Mucosa of descending colon (tissue), 3 donors: ENCODE measurements around the gene CHERP. TPM values are rescaled to one million over a fixed set of nuclear protein-coding genes. Genes with fewer than 3 reads are reported as not detected.
"Not testable (repeated sequence)": the region's sequence is repeated elsewhere in the genome, so short reads cannot be mapped to it uniquely, and the experiment has no call there.

ENCODE experiments used
- ATAC-seq: fragments of 200-7000 bp; cut with Tn5 transposase; one replicate; pipeline ENCODE4 v1.9.1; 2020; ENCODE audit warnings: mild to moderate bottlenecking, moderate library complexity
- DNase-seq, 3 donors: peaks; one replicate each; pipeline ENCODE4 v3.0.0-alpha.2; 2020
- H3K36me3 ChIP-seq: fragments of 200-600 bp; one replicate; pipeline ENCODE4 v1.8.0; 2021; ENCODE audit warnings: low read depth, mild to moderate bottlenecking
- H3K4me1 ChIP-seq: fragments of 200-600 bp; one replicate; pipeline ENCODE4 v1.8.0; 2021; ENCODE audit warnings: low read depth, mild to moderate bottlenecking
- H3K4me3 ChIP-seq: fragments of 200-600 bp; one replicate; pipeline ENCODE4 v1.8.0; 2021; ENCODE audit warnings: mild to moderate bottlenecking
- H3K9me3 ChIP-seq: fragments of 200-600 bp; one replicate; pipeline ENCODE4 v1.8.0; 2021; ENCODE audit warnings: mild to moderate bottlenecking
- intact Hi-C, 2 donors: fragments of 100-400 bp; cut with DNase I in 1 of 2; cut with micrococcal nuclease in 1 of 2; formaldehyde crosslinking; loops; one replicate each; pipeline versions ENCODE4 v1.11.0 to v1.11.1; 2022; cut with DNase I, micrococcal nuclease
- total RNA-seq, 3 donors: library from RNA; stranded (reverse); fragmentation: NEBNext Ultra II Directional in 2 of 3; extraction: Animal tissue kit (Norgen Biotek cat#: 25700) in 2 of 3; gene quantifications; one replicate each; pipeline versions ENCODE4 v1.2.1 to v1.2.4, GENCODE V29; 2021 to 2023
- TF ChIP-seq, protein P1 (sequence below): fragments of 200-600 bp; IDR thresholded peaks from one replicate; pipeline ENCODE4 v1.8.0; 2022; ENCODE audit warnings: antibody characterized with exemption, mild to moderate bottlenecking
- donor health status: DM: no; HTN: no; CAD: no; lungs with moderate emphysema.
- donor health status: DM: no; HTN: no; CAD: no.
- donor health status: DM: no; HTN: yes; CAD: no.

Gene CHERP
- total RNA-seq, 3 donors from 2014 or later: 36.3 to 43.0 (median 38.8) TPM

DNA sequence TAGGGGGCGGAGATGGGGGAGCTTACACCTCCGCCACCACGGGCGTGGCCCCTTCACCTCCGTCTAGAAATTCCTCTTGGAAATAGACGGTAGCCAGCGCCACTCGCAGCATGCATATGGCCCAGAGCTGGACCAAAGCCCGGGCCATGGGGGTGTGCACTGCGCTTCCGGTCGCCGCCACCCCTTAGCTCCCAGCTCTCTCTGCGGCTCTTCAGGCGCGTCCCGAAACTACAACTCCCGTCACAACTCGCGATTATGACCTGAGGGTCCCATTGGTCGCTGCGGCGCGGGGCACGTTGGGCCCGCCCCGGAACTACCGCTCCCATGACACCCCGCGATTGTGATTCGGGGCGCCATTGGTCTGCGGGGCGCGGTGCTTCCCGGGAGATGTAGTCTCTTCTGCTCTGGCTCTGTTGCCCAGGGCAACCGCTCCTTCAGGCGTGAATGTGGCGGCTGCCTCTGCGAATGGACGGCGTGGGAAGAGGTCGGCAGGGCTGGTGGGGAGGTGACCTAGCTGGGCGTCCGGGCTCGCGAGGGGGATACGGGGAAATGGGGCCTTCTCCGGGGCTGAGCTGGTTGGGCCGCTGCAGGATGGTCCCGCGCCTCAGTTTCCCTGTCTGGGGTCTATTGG, 46.1 kb downstream of the CHERP start, which contains the start of the genes C19orf44 and CALR3:
C19orf44 (plus strand) TSS at position 413 of the 631 bp plus-strand sequence. CDS start 4,399 bp downstream, outside the sequence.
CALR3 (minus strand) TSS at position 186 of the 631 bp plus-strand sequence; CDS start at position 148, 38 bp downstream.
- TF ChIP-seq, protein P1, sequence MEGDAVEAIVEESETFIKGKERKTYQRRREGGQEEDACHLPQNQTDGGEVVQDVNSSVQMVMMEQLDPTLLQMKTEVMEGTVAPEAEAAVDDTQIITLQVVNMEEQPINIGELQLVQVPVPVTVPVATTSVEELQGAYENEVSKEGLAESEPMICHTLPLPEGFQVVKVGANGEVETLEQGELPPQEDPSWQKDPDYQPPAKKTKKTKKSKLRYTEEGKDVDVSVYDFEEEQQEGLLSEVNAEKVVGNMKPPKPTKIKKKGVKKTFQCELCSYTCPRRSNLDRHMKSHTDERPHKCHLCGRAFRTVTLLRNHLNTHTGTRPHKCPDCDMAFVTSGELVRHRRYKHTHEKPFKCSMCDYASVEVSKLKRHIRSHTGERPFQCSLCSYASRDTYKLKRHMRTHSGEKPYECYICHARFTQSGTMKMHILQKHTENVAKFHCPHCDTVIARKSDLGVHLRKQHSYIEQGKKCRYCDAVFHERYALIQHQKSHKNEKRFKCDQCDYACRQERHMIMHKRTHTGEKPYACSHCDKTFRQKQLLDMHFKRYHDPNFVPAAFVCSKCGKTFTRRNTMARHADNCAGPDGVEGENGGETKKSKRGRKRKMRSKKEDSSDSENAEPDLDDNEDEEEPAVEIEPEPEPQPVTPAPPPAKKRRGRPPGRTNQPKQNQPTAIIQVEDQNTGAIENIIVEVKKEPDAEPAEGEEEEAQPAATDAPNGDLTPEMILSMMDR: no peak
- peak within 1 kb of the TSS; percentile 26 for H3K4me3 ChIP-seq
- intact Hi-C loops: no loop called here

DNA sequence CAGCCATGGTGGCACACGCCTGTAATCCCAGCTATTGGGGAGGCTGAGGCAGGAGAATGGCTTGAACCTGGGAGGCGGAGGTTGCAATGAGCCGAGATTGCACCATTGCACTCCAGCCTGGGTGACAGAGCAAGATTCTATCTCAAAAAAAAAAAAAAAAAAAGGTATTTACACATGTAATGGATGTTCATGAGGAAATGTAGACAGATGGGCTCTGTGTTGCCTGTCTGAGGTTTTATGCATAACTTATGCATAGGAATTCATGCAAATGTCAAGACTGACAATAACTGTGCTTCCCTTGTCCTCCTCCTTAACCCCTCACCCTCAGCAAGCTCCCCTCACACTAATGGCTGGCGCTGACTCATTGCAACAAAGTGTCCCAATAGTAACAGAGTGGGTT, 55.8 kb downstream of the CHERP start:
- H3K4me3 ChIP-seq, intact Hi-C loops, ATAC-seq, DNase-seq, H3K4me1 ChIP-seq, H3K9me3 ChIP-seq, H3K36me3 ChIP-seq: not testable (repeated sequence)

More for the DNA sequence above, 46.1 kb downstream of the CHERP start, which contains the start of the genes C19orf44 and CALR3:
- H3K4me1 ChIP-seq: peaks cover 6% of the 10 kb centered on the region
- ATAC-seq (peak; percentile 98), DNase-seq (peak; percentile 98 to 99 (median 99))
- peaks cover 4% of the 10 kb centered on the region for H3K36me3 ChIP-seq
- no peaks in the 10 kb centered on the region for H3K9me3 ChIP-seq

DNA sequence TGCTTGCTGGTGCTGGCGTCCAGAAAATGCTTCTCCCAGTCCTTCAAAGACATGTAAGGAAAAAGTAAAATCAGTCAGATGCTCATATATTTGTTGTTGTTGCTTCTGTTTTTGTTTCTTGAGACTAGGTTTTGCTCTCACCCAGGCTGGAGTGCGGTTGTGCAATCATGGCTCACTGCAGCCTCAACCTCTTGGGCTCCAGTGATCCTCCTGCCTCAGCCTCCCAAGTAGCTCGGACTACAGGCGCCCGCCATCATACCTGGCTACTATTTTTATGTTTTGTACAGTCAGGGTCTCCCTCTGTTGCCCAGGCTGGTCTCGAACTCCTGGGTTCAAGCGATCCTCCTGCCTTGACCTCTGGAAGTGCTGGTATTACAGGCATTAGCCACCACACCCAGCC, 59.5 kb downstream of the CHERP start:
- DNase-seq (no peak), ATAC-seq (no peak)
- Histone ChIP-seq H3K9me3 (no peaks in the 10 kb centered on the region), H3K4me3 (no peak overlapping the region), H3K4me1 (no peaks in the 10 kb centered on the region), H3K36me3 (no peaks in the 10 kb centered on the region)
- TF ChIP-seq, protein P1: no peak
- intact Hi-C loops: no loop called here

DNA sequence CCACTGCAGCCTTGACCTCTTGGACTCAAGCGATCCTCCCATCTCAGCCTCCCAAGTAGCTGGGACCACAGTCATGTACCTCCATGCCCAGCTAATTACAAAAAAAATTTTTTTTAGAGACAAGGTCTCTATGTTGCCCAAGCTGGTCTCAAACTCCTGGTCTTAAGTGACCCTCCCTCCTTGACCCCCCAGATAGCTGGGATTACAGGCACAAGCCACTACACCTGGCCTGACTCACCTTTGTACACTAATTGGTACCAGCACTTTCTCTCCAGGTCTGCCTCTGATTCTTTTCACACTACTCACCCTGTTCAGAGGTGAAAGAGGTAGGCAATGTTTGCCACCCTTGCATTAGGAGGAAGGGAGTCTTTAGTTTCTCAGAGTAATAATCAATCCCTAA, 64.9 kb downstream of the CHERP start:
- Histone ChIP-seq H3K4me1 (no peaks in the 10 kb centered on the region), H3K36me3 (no peaks in the 10 kb centered on the region), H3K4me3 (no peak overlapping the region), H3K9me3 (no peaks in the 10 kb centered on the region)
- TF ChIP-seq, protein P1: no peak
- DNase-seq: no peak
- intact Hi-C loops: no loop called here
- ATAC-seq: no peak

DNA sequence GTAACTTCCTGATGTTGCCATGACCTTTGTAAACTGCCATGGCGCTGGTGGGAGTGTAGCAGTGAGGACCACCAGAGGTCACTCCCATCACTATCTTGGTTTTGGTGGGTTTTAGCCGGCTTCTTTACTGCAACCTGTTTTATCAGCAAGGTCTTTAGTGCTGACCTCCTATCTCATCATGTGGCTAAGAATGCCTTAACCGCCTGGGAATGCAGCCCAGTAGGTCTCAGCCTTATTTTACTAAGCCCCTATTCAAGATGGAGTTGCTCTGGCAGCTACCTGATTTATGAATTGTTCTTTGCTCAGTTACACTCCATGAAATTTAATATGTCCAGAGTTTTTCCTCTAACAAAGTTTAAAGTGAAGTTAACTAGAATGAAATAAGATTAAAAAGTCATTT, 65.8 kb downstream of the CHERP start:
- TF ChIP-seq, protein P1: no peak
- no peaks in the 10 kb centered on the region for H3K36me3 ChIP-seq
- no peaks in the 10 kb centered on the region for H3K4me1 ChIP-seq
- H3K4me3 ChIP-seq: no peak overlapping the region
- no peak for DNase-seq
- no peaks in the 10 kb centered on the region for H3K9me3 ChIP-seq
- intact Hi-C loops: no loop called here
- no peak for ATAC-seq

DNA sequence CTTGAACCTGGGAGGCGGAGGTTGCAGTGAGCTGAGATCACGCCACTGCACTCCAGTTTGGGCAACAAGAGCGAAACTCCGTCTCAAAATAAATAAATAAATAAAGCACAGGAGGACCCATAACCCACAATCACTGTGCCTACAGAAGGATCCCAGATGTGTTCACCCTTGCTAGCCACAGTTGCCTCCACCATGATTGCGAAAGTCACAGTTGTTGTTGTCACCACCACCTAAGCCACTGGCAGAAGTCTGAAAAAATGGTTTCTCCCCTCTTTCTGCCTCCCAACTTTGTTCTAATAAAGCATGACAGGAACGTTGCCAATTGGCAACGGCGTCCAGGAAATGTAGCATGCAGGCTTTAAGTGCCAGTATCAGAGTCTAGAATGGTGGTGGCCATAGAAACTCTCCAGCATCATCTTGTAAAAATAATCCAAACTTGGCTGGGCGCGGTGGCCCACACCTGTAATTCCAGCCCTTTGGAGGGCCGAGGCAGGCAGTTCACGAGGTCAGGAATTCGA, 68.3 kb downstream of the CHERP start:
- intact Hi-C loops: no loop called here
- H3K36me3 ChIP-seq: no peaks in the 10 kb centered on the region
- TF ChIP-seq, protein P1: no peak
- ATAC-seq (no peak), DNase-seq (no peak)
- peaks cover 7% of the 10 kb centered on the region for H3K4me1 ChIP-seq
- no peaks in the 10 kb centered on the region for H3K9me3 ChIP-seq
- H3K4me3 ChIP-seq: no peak overlapping the region
